Endometrial microvascular endothelial cells (primary cell): ENCODE results near the gene C6orf132. TPM values are rescaled to one million over a fixed set of nuclear protein-coding genes. Genes with fewer than 3 reads are reported as not detected.

Experiments used
- in situ Hi-C: cut with HindIII; loops from 2 replicates; pipeline ENCODE4 v1.10.0; 2017; ENCODE audit warnings: low sequenced_read_pairs, low pct_unique_long_range_greater_than_20kb; ENCODE audit errors: inconsistent ontology term
- total RNA-seq: library from RNA; depleted of rRNA; stranded (reverse); fragments of >200 nt; gene quantifications from one replicate; pipeline ENCODE4 v1.2.3, GENCODE V29; 2015; ENCODE audit errors: inconsistent ontology term

Gene C6orf132
- total RNA-seq, 1 donor from 2014 or later, result 0.46 TPM

DNA sequence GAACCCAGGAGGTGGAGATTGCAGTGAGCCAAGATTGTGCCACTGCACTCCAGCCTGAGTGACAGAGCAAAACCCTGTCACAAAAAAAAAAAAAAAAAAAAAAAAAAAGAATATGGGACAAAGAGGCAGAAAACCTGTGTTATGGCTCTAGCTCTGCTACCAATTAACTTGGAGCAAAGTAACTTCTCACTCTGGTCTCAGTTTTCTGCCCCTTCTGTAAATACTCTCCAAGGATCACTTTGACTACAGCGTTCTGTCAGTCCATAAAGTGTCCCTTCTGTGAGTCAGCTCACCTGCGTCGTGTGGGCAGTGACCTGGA lies 24.6 kb downstream of the C6orf132 start:
- in situ Hi-C loops, result no loop called here

DNA sequence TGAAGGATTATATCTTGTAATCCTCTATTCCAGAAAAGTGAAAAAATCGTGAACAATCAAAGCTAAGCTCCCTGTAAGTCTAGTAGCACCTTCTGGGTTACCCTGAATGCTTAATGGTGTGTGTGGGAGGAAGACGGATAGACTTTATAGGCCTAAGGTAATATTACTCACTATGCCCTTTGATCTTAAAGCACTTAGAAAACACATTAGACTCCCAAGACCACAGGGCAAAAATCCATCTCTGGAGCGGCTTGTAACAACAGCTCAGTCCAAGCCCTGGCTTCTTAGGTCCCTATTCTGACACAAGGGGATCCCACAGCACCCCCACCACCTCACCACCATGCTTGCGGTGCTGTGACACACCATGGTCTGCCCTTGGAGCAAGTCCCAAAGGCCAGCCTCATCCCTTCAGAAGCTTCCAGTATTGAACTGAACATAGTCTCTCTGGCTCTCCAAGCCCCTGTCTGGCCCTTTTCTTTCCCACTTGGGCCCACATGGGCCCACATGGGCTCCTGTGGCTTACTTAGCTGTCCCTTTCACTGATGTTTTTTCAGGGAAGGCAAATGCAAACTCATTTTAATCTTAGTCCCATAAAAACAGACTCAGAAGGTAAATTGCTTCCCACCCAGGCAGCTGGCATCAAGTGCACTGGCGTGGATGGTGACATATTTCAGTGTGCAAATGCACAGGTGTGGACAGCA lies 28.3 kb downstream of the C6orf132 start:
- in situ Hi-C loops, result no loop called here

DNA sequence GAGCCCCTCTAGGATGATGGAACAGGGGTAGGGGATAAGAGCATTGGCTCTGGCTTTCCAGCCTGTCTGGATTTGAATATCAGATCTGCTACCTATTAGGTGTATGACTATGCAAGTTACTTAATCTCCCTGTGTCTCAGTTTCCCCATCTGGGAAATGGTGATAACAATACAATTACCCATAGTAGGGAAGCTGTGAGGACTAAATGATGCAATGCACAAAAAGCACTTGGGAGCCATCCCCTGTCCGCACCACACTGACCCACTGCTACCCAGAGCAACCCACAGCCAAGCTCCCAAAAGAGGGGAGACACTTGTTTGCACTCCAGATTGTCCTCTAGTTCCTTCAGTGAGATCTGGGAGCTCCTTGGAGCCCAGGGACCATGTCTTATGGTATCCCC lies 30.1 kb downstream of the C6orf132 start:
- in situ Hi-C loops, result no loop called here

DNA sequence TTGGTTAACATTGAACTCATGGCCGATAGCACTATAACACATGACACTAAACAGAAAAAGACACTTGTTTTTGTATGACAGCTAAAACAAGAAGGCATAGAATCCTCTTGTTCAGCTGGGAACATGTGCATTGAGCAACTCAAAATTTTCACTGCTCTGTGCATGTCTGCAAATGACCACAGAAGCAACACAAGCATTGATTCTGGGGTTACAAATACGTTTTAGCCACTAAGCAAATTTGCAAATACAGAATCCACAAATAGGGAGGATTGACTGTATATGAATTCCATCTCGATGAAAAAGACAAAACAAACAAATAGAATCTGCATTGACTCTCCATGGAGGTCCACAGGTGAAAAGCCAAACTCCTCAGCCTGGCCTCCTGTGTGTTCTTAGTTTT lies 31.7 kb downstream of the C6orf132 start:
- in situ Hi-C loops, result no loop called here

DNA sequence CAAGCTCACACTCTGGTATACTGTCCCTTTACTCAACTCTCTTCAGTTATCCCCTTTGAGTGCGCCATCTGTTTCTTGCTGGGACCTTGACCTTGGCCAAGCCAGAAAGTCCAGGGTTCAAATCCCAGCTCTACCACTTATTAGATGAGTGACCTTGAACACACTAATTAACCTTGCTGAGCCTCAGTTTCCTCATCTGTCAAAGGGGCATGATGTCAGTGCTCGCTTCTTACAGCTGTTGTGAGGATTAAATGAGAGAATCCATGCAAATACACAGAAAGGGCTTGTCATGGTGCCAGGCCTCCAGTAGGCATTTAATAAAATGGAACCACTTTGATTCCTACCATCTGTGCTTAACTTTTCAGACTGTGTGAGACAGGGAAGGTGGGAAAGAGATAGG lies 34.3 kb downstream of the C6orf132 start:
- in situ Hi-C loops, result no loop called here

GRCh38 chr6:42106112-42107023 lies 36.1 kb downstream of the C6orf132 start:
- in situ Hi-C loops, result no loop called here

DNA sequence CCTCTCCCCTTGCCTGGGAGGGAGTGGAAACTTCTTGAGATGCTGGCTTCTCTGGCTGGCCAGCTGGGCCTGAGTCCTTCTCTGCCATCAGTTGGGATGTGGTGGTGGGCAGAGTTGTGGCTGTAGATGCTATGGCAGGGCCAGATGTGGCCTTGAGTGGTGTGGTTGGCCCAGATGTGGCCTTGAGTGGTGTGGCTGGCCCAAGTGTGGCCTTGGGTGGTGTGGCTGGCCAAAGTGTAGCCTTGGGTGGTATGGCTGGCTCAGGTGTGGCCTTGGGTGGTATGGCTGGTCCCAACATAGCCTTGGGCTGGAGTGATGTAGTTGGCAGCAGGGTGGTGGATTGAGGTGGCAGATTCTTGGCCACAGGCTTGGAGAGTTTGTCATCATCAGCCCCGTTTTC lies 36.7 kb downstream of the C6orf132 start:
- in situ Hi-C loops, result no loop called here

- in situ Hi-C loops, result no loop called here
These were observed 37.2 kb downstream of the C6orf132 start for GRCh38 chr6:42105156-42105648.

DNA sequence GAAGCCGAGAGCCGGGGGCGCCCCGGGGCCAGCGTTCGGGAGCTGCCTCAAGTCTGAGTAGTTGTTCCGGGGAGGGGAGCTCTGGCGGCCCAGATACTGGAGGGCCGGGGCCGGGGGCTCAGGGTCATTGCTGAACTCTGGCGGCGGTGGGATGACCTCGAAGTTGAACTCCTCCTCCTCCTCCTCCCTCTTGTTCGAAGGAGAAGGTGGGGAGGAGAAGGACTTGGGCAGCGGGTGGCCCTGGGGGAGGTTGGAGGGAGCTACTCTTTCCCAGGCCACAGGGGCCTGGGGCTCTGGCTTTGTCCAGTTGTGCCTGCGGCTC lies 37.7 kb downstream of the C6orf132 start:
- in situ Hi-C loops, result no loop called here

DNA sequence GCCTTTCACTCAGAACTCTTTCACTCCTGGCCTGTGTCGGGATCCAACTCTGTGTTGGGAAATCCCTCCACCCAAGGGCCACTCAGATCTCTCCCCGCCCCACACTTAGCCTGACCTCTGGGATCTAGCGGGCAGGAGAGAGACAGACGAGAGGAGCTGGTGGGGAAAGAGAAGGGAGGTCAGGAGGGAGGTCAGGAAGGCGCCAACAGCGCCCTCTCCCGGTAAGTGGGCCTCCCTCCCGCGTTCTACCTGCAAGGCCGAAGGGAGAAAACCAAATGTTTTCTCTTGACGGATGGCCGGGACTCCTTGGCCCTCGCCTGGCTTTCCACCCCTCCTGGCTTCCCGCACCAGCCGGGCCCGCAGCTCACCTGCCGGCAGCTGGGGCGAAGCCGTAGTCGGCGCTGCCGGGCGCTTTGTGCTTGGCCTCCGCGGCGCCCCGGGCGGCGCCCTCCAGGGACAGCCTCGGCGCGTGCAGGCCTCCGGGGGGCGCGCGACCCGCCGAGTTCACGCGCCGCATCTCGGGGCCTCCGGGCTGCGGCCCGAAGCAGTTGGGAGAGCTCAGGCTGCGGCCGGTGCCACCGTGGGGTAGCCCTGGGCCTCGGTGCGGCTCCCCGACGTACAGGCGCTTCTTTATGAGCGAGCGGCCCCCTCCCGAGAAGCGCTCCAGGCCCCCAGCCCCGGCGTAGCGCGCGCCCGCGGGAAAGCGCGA lies 38.2 kb downstream of the C6orf132 start:
- in situ Hi-C loops, result no loop called here

GRCh38 chr6:42103753-42104094 lies 38.7 kb downstream of the C6orf132 start:
- in situ Hi-C loops, result no loop called here

GRCh38 chr6:42103216-42103615 lies 39.2 kb downstream of the C6orf132 start:
- in situ Hi-C loops, result no loop called here

DNA sequence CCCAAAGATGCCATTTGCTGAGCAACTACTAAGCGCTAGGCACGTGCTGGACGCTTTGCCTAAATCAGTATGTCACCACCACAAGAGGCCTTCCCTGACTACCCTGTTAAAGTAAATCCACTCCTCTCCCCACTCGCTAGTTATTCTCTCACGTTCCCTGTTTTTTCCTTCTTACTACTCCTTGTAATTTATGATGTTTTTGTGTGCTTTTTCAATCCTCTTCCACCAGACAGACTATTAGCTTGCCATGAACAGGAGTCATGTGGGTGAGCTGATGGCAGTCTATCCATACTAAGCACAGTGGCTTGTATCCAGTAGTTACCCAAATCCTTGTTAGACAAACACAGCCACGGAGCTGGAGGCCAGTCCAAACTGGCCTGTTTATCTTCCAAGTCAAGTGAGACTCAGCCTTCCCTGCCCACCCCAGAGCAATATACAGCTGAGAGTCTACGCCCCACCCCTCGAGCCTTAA lies 41.2 kb downstream of the C6orf132 start:
- in situ Hi-C loops, result no loop called here

- in situ Hi-C loops, result no loop called here
These were observed 42.2 kb downstream of the C6orf132 start for GRCh38 chr6:42100029-42100901.

DNA sequence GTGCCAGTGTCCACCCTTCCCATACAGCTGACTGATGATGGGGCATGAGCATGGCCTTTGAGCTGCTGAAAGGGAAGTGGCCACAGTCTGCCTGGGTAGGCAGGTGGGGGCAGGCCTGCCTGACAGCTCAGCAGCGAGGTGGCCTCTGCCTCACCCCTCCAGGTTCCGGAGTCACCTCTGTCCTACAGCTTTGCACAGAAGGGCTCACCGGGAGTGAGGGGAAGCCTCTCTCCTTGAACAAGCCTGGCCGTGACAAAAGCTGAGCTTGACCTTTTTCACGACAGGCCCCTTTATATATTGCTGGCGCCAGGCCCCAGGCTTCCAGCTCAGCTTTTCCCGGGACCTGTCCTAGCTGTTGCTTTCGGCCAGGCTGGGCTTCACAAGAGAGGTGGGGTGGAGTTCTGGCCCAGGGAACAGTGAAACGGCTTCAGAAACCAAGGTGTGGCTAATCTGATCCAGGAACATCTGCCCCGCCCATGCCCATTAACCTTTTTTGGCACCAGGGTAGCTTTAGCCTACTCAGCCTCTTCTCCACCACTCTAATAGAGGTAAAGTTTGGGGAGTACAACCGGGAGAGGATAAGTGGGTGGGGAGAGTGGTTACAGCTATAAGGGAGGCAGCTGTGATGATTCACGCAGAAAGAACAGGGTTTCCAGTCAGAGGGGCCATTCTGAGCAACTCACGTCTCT lies 42.9 kb downstream of the C6orf132 start:
- in situ Hi-C loops, result no loop called here

GRCh38 chr6:42095776-42096541 lies 46.5 kb downstream of the C6orf132 start:
- in situ Hi-C loops, result no loop called here

GRCh38 chr6:42095094-42095493 lies 47.3 kb downstream of the C6orf132 start:
- in situ Hi-C loops, result no loop called here
